Panc1 (cell line): ENCODE measurements around the gene MYH7B.

Experiments
- SIN3A ChIP-seq: IDR thresholded peaks from 2 replicates; pipeline ENCODE4 v1.6.1; 2012; ENCODE audit warnings: low read depth, mild to moderate bottlenecking, low read length, moderate library complexity, borderline replicate concordance; ENCODE audit not compliant: insufficient read depth
- TF ChIP-seq, protein P1 (sequence below): fragments of 450-650 bp; IDR thresholded peaks from 2 replicates; pipeline ENCODE4 v1.5.1; 2017; ENCODE audit warnings: mild to moderate bottlenecking

DNA sequence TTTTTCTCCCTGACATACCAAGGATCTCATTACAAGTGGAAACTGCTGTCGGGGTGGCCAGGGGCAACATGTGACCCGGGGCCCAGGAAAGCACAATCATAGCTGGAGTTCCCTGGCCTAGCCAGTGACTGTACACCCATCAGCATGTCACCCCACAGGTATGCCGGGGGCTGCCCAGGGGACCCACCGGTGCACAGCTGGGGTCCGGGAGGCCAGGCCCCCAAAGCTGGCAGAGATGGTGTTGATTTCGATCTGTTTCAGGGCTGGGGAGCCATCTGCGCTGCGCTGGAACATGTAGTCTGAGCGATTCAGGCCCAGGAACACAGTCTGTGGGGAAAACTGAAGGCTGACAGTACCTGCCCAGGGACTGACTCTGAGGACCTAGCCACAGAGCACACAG lies 13.4 kb upstream of the MYH7B start:
- TF ChIP-seq, protein P1, sequence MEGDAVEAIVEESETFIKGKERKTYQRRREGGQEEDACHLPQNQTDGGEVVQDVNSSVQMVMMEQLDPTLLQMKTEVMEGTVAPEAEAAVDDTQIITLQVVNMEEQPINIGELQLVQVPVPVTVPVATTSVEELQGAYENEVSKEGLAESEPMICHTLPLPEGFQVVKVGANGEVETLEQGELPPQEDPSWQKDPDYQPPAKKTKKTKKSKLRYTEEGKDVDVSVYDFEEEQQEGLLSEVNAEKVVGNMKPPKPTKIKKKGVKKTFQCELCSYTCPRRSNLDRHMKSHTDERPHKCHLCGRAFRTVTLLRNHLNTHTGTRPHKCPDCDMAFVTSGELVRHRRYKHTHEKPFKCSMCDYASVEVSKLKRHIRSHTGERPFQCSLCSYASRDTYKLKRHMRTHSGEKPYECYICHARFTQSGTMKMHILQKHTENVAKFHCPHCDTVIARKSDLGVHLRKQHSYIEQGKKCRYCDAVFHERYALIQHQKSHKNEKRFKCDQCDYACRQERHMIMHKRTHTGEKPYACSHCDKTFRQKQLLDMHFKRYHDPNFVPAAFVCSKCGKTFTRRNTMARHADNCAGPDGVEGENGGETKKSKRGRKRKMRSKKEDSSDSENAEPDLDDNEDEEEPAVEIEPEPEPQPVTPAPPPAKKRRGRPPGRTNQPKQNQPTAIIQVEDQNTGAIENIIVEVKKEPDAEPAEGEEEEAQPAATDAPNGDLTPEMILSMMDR: no peak
- no peak for TF ChIP-seq SIN3A
